Activated T-cell treated with anti-CD3 and anti-CD28 coated beads for 48 hours (primary cell): ENCODE data around the gene EEF1AKMT1.
"Not testable (repeated sequence)": the region's sequence is repeated elsewhere in the genome, so short reads cannot be mapped to it uniquely, and the experiment has no call there.

ENCODE experiments used
- DNase-seq: peaks from one replicate; pipeline ENCODE4 v3.0.0-alpha.2; 2020; ENCODE audit warnings: low read depth

EEF1AKMT1 gene

GRCh38 chr13:20778311-20778710 lies 4.5 kb upstream of the EEF1AKMT1 start:
- no peak for DNase-seq

- DNase-seq = no peak
Measured at GRCh38 chr13:20776751-20777150, 3.0 kb upstream of the EEF1AKMT1 start.

GRCh38 chr13:20775961-20776360 lies 2.2 kb upstream of the EEF1AKMT1 start:
- DNase-seq = no peak

GRCh38 chr13:20774746-20775145 lies 985 bp upstream of the EEF1AKMT1 start:
- no peak for DNase-seq

DNA sequence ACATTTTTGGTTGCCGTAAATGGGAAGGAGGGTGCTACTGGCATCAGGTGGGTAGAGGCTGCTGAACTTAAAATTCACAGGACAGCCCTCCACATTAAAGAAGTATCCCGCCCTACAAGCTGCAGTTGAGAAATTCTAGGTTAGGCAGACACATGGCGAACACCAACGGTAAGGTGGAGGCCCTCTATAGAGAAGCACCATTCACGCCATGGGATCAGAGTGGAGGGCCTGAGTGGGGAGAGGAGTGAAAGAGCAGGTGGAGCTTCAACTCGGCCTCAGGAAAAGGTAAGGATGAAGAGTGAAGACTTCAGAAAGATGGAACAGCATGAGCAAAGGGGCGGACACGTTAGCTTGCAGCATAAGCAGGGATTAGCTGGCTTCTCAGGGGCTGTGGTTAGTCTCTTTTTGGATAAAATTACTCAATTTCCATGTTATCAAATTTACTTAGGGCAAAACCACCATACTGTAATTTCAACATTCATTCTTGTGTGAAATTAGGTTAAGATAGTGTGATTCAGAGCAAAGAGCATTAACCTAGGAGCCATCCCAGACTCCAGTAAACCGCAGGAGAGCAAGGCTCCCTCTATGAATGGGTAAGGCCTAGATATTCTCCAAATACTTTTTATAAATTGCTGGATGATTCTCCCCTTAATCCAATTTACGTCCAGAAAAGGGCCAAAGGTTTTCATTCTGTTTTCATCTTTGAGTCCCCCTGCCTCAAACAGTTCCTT lies 1.2 kb downstream of the EEF1AKMT1 start:
- DNase-seq = peak; percentile 4

DNA sequence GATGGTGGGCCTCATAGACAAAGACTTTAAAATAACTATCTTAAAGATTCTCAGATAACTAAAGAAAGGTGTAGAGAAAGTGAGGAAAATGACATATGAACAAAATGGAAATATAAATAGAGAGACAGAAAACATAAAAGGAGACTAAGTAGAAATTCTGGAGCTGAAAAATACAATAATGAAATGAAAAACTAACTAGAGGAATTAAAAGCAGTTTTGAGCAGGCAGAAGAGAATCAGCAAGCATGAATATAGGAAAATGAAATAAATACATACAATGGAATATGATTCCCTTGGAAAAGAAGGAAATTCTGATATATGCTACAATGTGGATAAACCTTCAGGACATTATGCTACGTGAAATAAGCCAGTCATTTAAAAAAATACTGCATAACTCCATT lies 3.9 kb downstream of the EEF1AKMT1 start:
- no peak for DNase-seq

DNA sequence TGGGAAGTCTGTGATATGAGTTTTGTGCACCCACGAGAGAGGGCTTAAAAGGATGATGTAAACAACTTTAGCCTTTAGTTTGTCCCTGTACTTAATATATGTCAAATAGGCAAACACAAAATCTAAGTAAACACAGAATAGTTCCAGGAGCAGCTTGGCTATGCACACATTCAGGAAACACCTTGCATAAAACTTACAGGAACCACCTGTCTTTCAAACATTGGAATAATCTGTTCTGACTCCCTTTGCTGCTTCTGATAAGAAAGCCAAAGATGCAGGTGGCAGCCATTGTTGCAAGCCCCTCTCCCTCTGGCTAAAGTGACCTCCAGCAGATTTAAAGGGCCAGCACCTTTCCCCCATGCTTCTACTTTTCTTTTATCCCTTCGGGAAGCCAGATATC lies 4.7 kb downstream of the EEF1AKMT1 start:
- no peak for DNase-seq

GRCh38 chr13:20767309-20767943 lies 6.3 kb downstream of the EEF1AKMT1 start:
- no peak for DNase-seq

DNA sequence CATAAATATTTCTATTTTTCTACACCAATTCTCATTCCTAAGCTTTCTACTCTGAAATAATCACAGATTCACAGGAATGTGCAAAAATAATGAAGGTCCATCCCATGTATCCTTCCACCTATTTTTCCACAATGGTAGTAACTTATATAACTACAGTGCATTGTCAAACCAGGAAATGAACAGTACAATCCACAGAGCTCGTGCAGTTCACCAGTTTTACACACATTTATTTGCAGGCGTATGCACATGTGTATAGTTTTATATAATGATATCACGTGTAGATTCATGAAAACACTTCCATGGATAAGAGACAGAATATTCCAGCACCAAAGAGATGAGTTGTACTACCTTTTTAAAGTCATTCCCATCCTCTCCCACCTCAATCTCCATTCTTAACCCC lies 12.9 kb downstream of the EEF1AKMT1 start:
- DNase-seq = no peak

DNA sequence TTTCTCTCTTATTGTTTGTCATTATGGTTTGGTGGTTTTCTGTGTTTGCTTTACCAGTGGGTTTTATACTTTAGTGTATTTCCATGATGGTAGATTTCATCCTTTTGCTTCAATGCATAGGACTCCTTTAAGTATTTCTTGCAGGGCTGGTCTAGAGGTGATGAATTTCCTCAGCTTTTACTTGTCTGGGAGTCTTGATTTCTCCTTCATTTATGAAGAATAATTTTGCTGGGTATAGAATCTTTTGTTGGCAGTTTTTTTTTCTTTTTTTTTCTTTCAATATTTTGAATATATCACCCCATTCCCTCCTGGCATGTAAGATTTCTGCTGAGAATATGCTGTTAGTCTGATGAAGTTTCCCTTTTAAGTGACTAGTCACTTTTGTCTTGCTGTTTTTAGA lies 19.8 kb downstream of the EEF1AKMT1 start:
- DNase-seq = no peak

GRCh38 chr13:20749377-20749776 lies 24.4 kb downstream of the EEF1AKMT1 start:
- no peak for DNase-seq

DNA sequence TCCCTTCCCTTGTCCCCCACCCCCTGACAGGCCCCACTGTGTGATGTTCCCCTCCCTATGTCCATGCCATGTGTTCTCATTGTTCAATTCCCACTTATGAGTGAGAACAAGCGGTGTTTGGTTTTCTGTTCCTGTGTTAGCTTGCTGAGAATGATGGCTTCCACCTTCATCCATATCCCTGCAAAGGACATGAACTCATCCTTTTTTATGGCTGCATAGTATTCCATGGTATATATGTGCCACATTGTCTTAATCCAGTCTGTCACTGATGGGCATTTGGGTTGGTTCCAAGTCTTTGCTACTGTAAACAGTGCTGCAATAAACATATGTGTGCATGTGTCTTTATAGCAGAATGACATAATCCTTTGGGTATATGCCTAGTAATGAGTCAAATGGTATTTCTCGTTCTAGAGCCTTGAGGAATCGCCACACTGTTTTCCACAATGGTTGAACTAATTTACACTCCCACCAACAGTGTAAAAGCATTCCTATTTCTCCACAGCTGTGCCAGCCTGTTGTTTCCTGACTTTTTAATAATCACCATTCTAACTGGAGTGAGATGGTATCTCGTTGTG lies 29.8 kb downstream of the EEF1AKMT1 start:
- not testable (repeated sequence) for DNase-seq

DNA sequence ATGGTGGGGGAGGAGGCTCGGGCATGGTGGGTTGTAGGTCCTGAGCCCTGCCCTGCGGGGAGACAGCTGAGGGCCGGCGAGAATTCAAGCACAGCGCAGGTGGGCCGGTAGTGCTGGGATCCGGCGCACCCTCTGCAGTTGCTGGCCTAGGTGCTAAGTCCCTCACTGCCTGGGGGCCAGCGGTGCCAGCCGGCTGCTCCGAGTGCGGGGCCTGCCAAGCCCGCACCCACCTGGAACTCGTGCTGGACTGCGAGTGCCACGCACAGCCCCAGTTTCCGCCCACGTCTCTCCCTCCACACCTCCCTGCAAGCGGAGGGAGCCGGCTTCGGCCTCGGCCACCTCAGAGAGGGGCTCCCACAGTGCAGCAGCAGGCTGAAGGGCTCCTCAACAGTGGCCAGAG lies 33.7 kb downstream of the EEF1AKMT1 start:
- no peak for DNase-seq

GRCh38 chr13:20738616-20739015 lies 35.1 kb downstream of the EEF1AKMT1 start:
- DNase-seq = no peak

GRCh38 chr13:20729633-20730585 lies 43.9 kb downstream of the EEF1AKMT1 start:
- no peak for DNase-seq

GRCh38 chr13:20728579-20729311 lies 45.0 kb downstream of the EEF1AKMT1 start:
- DNase-seq = no peak

DNA sequence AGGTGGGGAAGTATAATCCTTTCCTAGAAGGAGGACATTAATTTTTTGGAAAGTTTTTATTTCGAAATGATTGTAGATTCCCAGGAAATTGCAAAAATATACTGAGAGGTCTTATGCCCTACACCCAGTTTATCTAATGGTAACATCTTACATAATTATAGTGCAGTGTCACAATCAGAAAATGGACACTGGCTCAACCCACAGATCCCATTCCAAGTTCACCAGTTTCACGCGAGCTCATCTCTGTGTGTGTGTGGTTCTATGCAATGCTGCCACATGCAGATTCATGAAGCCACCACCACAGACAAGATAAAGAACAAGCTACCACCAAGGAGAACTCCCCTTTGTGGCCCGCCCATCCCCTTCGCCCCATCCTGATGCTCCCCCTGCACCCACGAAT lies 45.9 kb downstream of the EEF1AKMT1 start:
- DNase-seq = no peak

GRCh38 chr13:20721454-20722357 lies 52.1 kb downstream of the EEF1AKMT1 start:
- peak; percentile 18 for DNase-seq

DNA sequence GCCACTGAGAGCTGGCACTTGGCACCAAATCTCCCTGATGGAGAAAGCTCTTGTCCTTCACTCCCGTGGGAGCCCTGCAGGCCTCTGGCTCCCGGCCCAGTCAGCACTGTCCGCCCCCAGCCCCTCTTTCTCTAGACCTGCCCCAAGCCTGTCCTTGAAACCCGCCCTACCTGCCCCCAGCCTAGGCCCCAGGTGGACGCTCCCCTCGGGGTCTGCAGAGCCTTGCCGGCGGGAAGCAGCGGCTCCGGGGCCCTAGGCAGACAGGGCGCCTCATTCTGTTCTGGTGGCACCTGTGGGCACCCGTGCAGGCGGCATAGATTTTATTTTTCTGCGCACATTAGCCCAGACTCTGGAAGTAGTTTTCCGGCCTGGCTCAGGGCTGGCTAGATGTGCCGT lies 52.7 kb downstream of the EEF1AKMT1 start:
- no peak for DNase-seq

GRCh38 chr13:20720499-20720898 lies 53.3 kb downstream of the EEF1AKMT1 start:
- DNase-seq = no peak

DNA sequence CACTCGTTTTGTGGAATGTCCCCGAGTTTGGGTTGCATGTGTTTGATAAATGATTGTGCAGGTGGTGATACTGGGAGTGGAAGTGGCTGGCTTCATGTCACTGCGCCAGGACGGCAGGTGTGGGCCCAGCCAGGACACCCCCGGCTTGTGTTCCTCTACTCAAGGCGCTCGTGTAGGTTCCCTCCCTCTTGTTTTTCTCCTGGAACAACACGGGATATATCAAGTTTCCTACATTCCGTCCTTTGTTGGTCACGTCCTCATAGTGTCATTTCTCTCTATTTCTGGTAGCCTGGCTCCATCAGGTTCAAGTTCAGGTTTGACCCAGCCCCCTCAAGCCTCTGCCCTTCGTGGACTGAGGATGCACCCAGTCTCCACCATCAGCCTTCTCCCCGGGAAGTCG lies 54.0 kb downstream of the EEF1AKMT1 start:
- no peak for DNase-seq
